GM06990 (cell line): ENCODE data around the gene NRG2.

Experiments
- DNase-seq: peaks from one replicate; pipeline ENCODE4 v3.0.0-alpha.2; 2011; ENCODE audit not compliant: insufficient read length; ENCODE audit errors: extremely low read depth
- H3K27me3 ChIP-seq: replicated peaks from 2 replicates; pipeline ENCODE4 v1.6.0; 2011; ENCODE audit warnings: low read length; ENCODE audit not compliant: control insufficient read depth, insufficient read depth
- H3K36me3 ChIP-seq: 2 replicates; pipeline ENCODE4 v1.5.1; 2011; ENCODE audit warnings: low read length; ENCODE audit not compliant: control insufficient read depth, insufficient read depth
- H3K4me3 ChIP-seq: replicated peaks from 2 replicates; pipeline ENCODE4 v1.5.1; 2011; ENCODE audit warnings: low read depth, mild to moderate bottlenecking, control low read depth, low read length
- TF ChIP-seq, protein P1 (sequence below): IDR thresholded peaks from 2 replicates; pipeline ENCODE4 v1.5.1; 2011; ENCODE audit warnings: low read length, control low read depth, mild to moderate bottlenecking, inconsistent platforms; ENCODE audit not compliant: insufficient read depth, poor library complexity, severe bottlenecking

Gene NRG2

DNA sequence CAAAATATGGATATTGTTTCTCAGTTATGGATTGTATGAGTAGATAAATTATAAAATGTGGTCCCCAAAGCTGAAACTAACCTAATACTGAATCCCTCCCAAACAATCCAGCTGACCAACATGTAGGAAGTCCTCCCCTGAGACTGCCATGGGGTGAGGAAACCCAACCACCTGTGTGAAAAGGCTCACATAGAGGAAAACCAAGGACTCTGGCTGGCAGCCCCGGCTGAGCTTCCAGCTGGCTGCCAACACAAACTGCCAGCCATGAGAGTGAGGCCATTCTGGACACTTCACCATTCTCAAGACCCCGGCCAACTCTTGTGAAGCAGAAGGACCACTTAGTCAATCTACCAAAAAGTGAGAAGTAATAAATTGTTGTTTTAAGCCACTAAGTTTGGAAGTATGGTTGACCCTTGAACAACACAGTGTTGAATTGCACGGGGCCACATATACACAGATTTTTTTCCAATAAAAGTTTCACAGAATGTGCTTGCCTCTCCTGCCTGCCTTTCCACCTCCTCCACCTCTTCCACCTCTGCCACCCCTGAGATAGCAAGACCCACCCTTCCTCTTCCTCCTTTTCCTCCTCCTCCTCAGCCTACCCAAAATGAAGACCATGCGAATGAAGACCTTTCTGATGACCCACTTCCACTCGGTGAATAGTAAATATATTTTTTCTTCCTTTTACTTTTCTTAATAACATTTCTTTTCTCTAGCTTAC lies 15.3 kb upstream of the NRG2 start:
- Histone ChIP-seq H3K36me3 (no peaks in the 10 kb centered on the region), H3K4me3 (no peak overlapping the region), H3K27me3 (no peaks in the 10 kb centered on the region)
- no peak for DNase-seq
- TF ChIP-seq, protein P1, sequence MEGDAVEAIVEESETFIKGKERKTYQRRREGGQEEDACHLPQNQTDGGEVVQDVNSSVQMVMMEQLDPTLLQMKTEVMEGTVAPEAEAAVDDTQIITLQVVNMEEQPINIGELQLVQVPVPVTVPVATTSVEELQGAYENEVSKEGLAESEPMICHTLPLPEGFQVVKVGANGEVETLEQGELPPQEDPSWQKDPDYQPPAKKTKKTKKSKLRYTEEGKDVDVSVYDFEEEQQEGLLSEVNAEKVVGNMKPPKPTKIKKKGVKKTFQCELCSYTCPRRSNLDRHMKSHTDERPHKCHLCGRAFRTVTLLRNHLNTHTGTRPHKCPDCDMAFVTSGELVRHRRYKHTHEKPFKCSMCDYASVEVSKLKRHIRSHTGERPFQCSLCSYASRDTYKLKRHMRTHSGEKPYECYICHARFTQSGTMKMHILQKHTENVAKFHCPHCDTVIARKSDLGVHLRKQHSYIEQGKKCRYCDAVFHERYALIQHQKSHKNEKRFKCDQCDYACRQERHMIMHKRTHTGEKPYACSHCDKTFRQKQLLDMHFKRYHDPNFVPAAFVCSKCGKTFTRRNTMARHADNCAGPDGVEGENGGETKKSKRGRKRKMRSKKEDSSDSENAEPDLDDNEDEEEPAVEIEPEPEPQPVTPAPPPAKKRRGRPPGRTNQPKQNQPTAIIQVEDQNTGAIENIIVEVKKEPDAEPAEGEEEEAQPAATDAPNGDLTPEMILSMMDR = no peak

DNA sequence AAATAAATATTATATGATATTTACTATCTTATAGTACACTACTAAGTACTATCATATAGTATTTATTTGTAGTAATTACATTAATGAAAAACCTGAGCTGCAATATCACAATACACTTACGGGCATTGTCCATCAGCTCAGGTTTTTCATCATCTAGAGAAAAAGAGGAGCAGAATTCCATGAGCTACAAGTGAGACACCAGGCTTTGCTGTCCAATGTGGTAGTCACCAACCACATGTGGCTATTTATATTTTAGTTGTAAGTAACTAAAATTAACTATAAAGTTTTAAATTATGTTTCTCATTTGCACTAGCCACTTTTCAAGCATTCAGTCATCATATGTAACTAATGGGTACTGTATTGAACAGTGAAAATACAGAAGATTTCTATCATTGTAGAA lies 13.8 kb upstream of the NRG2 start:
- H3K36me3 ChIP-seq = no peaks in the 10 kb centered on the region
- TF ChIP-seq, protein P1 = no peak
- no peak for DNase-seq
- no peak overlapping the region for H3K4me3 ChIP-seq
- no peaks in the 10 kb centered on the region for H3K27me3 ChIP-seq

DNA sequence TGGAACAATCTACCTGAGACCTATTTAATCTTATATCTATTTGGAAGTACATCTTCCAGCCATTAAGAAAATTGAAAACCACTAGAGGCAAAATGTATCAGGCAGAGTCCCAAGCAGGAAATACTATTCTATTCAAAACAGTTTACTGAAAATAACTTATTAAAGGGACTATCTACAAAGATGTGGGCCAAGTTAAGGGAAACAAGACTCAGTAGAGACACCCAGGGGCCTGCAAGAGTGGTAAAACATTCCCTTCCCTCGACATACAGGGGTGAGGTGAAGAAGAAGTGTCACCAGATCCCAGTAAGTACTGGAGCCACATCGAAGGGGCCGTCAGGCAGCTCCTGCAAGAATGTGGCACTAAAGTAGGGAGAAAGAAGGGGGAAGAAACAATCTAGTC lies 12.1 kb upstream of the NRG2 start:
- Histone ChIP-seq H3K4me3 (no peak overlapping the region), H3K27me3 (no peaks in the 10 kb centered on the region), H3K36me3 (no peaks in the 10 kb centered on the region)
- DNase-seq = no peak
- TF ChIP-seq, protein P1 = no peak

DNA sequence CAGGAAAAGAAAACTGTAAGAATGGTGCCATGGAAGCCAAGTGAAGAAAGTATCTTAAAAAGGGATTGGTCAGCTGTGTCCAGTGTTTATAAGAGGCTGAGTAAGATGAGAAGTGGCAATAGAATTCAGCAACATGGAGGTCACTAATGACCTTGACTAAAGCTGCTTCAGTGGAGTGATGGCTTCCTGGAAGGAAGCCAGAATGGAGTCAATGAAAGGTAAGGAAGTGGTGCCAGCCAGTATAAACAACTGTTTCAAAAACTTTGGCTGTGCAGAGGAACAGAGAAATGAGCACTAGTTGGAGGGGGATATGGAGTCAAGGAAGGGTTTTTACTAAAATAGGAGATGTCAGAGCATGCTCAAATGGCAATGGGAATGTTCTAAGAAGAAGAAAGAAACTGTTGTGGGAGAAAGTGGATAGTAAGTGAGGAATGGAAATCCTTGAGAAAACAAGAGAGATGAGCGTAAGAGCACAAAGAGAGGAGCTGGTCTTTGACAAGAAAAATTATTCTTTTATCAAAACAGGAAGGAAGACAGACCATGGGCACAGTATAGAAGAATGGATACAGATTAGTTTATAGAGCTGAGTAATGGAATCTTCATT lies 11.1 kb upstream of the NRG2 start:
- Histone ChIP-seq H3K27me3 (no peaks in the 10 kb centered on the region), H3K4me3 (no peak overlapping the region), H3K36me3 (no peaks in the 10 kb centered on the region)
- TF ChIP-seq, protein P1 = no peak
- DNase-seq = no peak

DNA sequence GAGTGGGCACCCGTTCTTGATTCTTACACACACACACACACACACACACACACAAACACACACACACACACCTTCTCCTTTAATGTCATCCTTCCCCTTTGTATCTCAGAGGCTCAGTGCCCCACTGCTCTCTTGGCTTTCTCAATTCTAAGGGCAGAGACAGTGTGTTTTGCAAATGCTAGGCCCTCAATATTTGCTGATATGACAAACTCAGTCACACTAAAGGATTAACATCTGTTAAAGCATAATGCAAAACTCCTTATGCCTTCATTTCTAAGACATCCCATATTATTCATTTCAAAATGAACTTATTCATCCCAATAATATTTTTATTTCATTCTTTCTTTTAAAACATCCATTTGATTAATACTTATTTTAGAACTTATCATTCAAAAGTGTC lies 8.9 kb upstream of the NRG2 start:
- no peak for DNase-seq
- TF ChIP-seq, protein P1 = no peak
- no peaks in the 10 kb centered on the region for H3K36me3 ChIP-seq
- no peaks in the 10 kb centered on the region for H3K27me3 ChIP-seq
- H3K4me3 ChIP-seq = no peak overlapping the region
